HepG2 (cell line): ENCODE data around the gene DCST2. TPM values are rescaled to one million over a fixed set of nuclear protein-coding genes. Genes with fewer than 3 reads are reported as not detected.

Source experiments
- AKAP8 ChIP-seq: sonication (generic); formaldehyde crosslinking; IDR thresholded peaks from 2 replicates; pipeline ENCODE4 v1.5.1; 2020; ENCODE audit warnings: mild to moderate bottlenecking, missing genetic modification reagents
- ATF7-NPFF ChIP-seq: sonication (generic); formaldehyde crosslinking; IDR thresholded peaks from 2 replicates; pipeline ENCODE4 v1.8.1; 2023; ENCODE audit warnings: mild to moderate bottlenecking, low read depth, missing genetic modification reagents, moderate library complexity
- BORCS8-MEF2B ChIP-seq: sonication (generic); formaldehyde crosslinking; IDR thresholded peaks from 2 replicates; pipeline ENCODE4 v1.8.0; 2022; ENCODE audit warnings: mild to moderate bottlenecking, missing genetic modification reagents
- HES4 ChIP-seq: sonication (generic); formaldehyde crosslinking; IDR thresholded peaks from 2 replicates; pipeline ENCODE4 v1.9.0; 2021; ENCODE audit warnings: mild to moderate bottlenecking, missing genetic modification reagents, borderline replicate concordance
- HIVEP1 ChIP-seq: sonication (generic); formaldehyde crosslinking; IDR thresholded peaks from 2 replicates; pipeline ENCODE4 v1.4.0; 2020; ENCODE audit warnings: mild to moderate bottlenecking, missing genetic modification reagents
- HMG20B ChIP-seq: conservative IDR thresholded peaks from 2 replicates; pipeline ENCODE4 v1.6.1; 2016; ENCODE audit warnings: missing genetic modification reagents, missing compliant biosample characterization
- HNRNPL ChIP-seq: fragments of 200-400 bp; formaldehyde crosslinking; IDR thresholded peaks from 2 replicates; pipeline ENCODE4 v1.6.1; 2017; ENCODE audit warnings: mild to moderate bottlenecking, low read depth, low read length
- KAT8 ChIP-seq: IDR thresholded peaks from 2 replicates; pipeline ENCODE4 v1.6.1; 2016; ENCODE audit warnings: missing genetic modification reagents, missing compliant biosample characterization
- MTF2 ChIP-seq: sonication (generic); formaldehyde crosslinking; IDR thresholded peaks from 2 replicates; pipeline ENCODE4 v1.5.0; 2020; ENCODE audit warnings: missing genetic modification reagents, borderline replicate concordance
- NFKB2 ChIP-seq: sonication (generic); formaldehyde crosslinking; IDR thresholded peaks from 2 replicates; pipeline ENCODE4 v1.4.0; 2020; ENCODE audit warnings: missing genetic modification reagents, borderline replicate concordance
- NFRKB ChIP-seq: fragments of 450-650 bp; IDR thresholded peaks from 2 replicates; pipeline ENCODE4 v1.6.1; 2017
- RBM39 ChIP-seq: fragments of 200-400 bp; formaldehyde crosslinking; IDR thresholded peaks from one replicate; pipeline ENCODE4 v1.6.1; 2018; ENCODE audit warnings: antibody characterized with exemption, mild to moderate bottlenecking, low read depth, low read length; ENCODE audit not compliant: poor library complexity, severe bottlenecking
- SKI ChIP-seq: fragments of 450-650 bp; IDR thresholded peaks from one replicate; pipeline ENCODE4 v1.6.1; 2018; ENCODE audit warnings: mild to moderate bottlenecking; ENCODE audit not compliant: partially characterized antibody
- SP2 ChIP-seq: sonication (generic); formaldehyde crosslinking; IDR thresholded peaks from 2 replicates; pipeline ENCODE4 v1.5.1; 2020; ENCODE audit warnings: mild to moderate bottlenecking, missing genetic modification reagents
- SRSF4 ChIP-seq: fragments of 200-400 bp; formaldehyde crosslinking; IDR thresholded peaks from one replicate; pipeline ENCODE4 v1.6.1; 2018; ENCODE audit warnings: mild to moderate bottlenecking, low read depth, low read length, moderate library complexity; ENCODE audit not compliant: poor library complexity, severe bottlenecking
- TEAD3 ChIP-seq: optimal IDR thresholded peaks from 2 replicates; pipeline ENCODE3; 2016; ENCODE audit warnings: borderline replicate concordance
- ZFAT ChIP-seq: sonication (generic); formaldehyde crosslinking; conservative IDR thresholded peaks from 2 replicates; pipeline ENCODE4 v1.8.1; 2023; ENCODE audit warnings: missing genetic modification reagents, inconsistent platforms
- ZFP82 ChIP-seq: sonication (generic); formaldehyde crosslinking; IDR thresholded peaks from 2 replicates; pipeline ENCODE4 v1.5.1; 2020; ENCODE audit warnings: mild to moderate bottlenecking, missing genetic modification reagents, borderline replicate concordance
- ZMYM2 ChIP-seq: sonication (generic); formaldehyde crosslinking; IDR thresholded peaks from 2 replicates; pipeline ENCODE4 v1.8.0; 2022; ENCODE audit warnings: mild to moderate bottlenecking, missing genetic modification reagents
- ZNF256 ChIP-seq: sonication (generic); formaldehyde crosslinking; conservative IDR thresholded peaks from 2 replicates; pipeline ENCODE4 v1.4.0; 2020; ENCODE audit warnings: missing genetic modification reagents
- ZNF546 ChIP-seq: sonication (generic); formaldehyde crosslinking; conservative IDR thresholded peaks from 2 replicates; pipeline ENCODE4 v1.8.1; 2023; ENCODE audit warnings: mild to moderate bottlenecking, missing genetic modification reagents
- ZNF703 ChIP-seq: sonication (generic); formaldehyde crosslinking; IDR thresholded peaks from 2 replicates; pipeline ENCODE4 v1.5.1; 2020; ENCODE audit warnings: missing genetic modification reagents, mild to moderate bottlenecking, moderate library complexity, borderline replicate concordance
- polyA plus RNA-seq, 8 experiments: library from polyadenylated mRNA; depleted of rRNA in 3 of 8; stranded (reverse) in 7 of 8; unstranded in 1 of 8; fragments of >200 nt; fragmentation: Illumina TruSeq in 4 of 8; extraction: Trizol in 4 of 8; gene quantifications; 2 replicates each; pipeline versions ENCODE4 v1.2.1 to v1.2.3, GENCODE V29; 2011 to 2016; ENCODE audit warnings: low read depth in 4 of 8, missing spikeins in 1 of 8, mixed read lengths in 1 of 8; ENCODE audit not compliant: insufficient read depth in 1 of 8
- total RNA-seq, 5 experiments: library from RNA; depleted of rRNA; stranded (reverse); fragments of >200 nt; fragmentation: Illumina TruSeq; extraction: Trizol; gene quantifications; 2 replicates each; pipeline ENCODE4 v1.2.3, GENCODE V29; 2016; ENCODE audit warnings: low read depth in 1 of 5
- TF ChIP-seq, protein P1 (sequence below): sonication (generic); formaldehyde crosslinking; IDR thresholded peaks from 2 replicates; pipeline ENCODE4 v1.4.0; 2020; ENCODE audit warnings: missing genetic modification reagents
- TF ChIP-seq, protein P2 (sequence below): sonication (generic); formaldehyde crosslinking; IDR thresholded peaks from 2 replicates; pipeline ENCODE4 v1.4.0; 2020; ENCODE audit warnings: missing genetic modification reagents
- TF ChIP-seq, protein P3 (sequence below): IDR thresholded peaks from 2 replicates; pipeline ENCODE4 v1.6.1; 2018; ENCODE audit warnings: missing genetic modification reagents, mild to moderate bottlenecking, missing compliant biosample characterization
- TF ChIP-seq, protein P4 (sequence below): sonication (generic); formaldehyde crosslinking; IDR thresholded peaks from 2 replicates; pipeline ENCODE4 v1.5.0; 2020; ENCODE audit warnings: missing genetic modification reagents, mild to moderate bottlenecking, borderline replicate concordance

Gene DCST2
- total and polyA plus RNA-seq, 2 of the 13 experiments (the other 11 are each of a cell fraction or from before 2014, with no cell fraction given), result 0.74 TPM; not detected in 1

DNA sequence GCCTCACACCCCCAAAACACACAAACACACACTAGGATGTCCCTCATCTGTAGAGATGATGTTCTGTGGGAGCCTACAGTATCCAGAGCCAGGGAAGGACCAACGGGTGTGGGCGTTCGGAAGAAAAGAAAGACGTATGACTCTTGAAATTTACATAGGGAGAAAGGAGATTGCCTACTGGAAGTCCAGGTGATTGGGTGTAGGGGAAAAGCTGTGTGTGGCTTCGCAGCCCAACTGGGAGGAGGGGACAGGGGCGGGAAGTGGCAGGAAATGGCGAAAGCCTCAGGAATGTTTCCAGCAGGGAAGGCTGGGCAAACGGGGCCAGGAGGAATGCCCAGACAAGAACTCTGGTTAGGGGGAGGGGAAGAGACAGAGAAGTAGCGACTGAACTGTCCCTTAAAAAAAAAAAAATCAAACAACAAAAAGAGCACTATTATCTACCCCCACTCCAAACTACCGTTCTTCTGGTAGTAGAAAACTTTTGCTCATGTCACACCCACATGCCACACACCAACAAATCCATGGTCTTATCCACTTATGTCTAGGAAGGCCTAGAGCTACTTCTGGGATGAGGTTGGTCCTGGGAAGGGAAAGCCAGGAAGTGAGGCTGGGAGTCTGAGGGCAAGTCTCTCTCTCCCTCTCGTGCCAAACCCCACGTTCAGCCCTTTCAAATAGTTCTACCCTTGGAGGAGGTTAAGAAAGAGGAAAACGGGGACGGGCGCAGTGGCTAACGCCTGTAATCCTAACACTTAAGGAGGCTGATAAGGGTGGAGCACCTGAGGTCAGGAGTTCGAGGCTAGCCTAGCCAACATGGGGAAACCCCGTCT is 60.9 kb downstream of the DCST2 start (continued):
- TF ChIP-seq NFKB2 (CRISPR knock-in tag) (no peak), ZFP82 (CRISPR knock-in tag) (0 out of 2 replicates have a peak, but pooled peaks have one; percentile 51), RBM39 (no peak), SKI (peak; percentile 28), ZFAT (CRISPR knock-in tag) (no peak), MTF2 (CRISPR knock-in tag) (no peak), AKAP8 (CRISPR knock-in tag) (no peak), ZNF256 (CRISPR knock-in tag) (0 out of 2 replicates have a peak, but pooled peaks have one; percentile 32), ZNF546 (CRISPR knock-in tag) (no peak), HMG20B (0 out of 2 replicates have a peak, but pooled peaks have one; percentile 32), TEAD3 (peak; percentile 97), HNRNPL (no peak), ATF7-NPFF (CRISPR knock-in tag) (no peak), ZNF703 (CRISPR knock-in tag) (no peak), SRSF4 (no peak), HIVEP1 (peak; percentile 9; the same call in 1 of the 2 replicates), SP2 (CRISPR knock-in tag) (no peak), BORCS8-MEF2B (CRISPR knock-in tag) (0 out of 2 replicates have a peak, but pooled peaks have one; percentile 31), NFRKB (no peak), KAT8 (CRISPR knock-in tag) (peak; percentile 59; the same call in 1 of the 2 replicates), ZMYM2 (CRISPR knock-in tag) (no peak), HES4 (CRISPR knock-in tag) (no peak)
- TF ChIP-seq, protein P1, sequence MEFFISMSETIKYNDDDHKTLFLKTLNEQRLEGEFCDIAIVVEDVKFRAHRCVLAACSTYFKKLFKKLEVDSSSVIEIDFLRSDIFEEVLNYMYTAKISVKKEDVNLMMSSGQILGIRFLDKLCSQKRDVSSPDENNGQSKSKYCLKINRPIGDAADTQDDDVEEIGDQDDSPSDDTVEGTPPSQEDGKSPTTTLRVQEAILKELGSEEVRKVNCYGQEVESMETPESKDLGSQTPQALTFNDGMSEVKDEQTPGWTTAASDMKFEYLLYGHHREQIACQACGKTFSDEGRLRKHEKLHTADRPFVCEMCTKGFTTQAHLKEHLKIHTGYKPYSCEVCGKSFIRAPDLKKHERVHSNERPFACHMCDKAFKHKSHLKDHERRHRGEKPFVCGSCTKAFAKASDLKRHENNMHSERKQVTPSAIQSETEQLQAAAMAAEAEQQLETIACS (CRISPR knock-in tag), result no peak
- TF ChIP-seq, protein P2, sequence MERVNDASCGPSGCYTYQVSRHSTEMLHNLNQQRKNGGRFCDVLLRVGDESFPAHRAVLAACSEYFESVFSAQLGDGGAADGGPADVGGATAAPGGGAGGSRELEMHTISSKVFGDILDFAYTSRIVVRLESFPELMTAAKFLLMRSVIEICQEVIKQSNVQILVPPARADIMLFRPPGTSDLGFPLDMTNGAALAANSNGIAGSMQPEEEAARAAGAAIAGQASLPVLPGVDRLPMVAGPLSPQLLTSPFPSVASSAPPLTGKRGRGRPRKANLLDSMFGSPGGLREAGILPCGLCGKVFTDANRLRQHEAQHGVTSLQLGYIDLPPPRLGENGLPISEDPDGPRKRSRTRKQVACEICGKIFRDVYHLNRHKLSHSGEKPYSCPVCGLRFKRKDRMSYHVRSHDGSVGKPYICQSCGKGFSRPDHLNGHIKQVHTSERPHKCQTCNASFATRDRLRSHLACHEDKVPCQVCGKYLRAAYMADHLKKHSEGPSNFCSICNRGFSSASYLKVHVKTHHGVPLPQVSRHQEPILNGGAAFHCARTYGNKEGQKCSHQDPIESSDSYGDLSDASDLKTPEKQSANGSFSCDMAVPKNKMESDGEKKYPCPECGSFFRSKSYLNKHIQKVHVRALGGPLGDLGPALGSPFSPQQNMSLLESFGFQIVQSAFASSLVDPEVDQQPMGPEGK (CRISPR knock-in tag), result peak; percentile 87
- TF ChIP-seq, protein P3, sequence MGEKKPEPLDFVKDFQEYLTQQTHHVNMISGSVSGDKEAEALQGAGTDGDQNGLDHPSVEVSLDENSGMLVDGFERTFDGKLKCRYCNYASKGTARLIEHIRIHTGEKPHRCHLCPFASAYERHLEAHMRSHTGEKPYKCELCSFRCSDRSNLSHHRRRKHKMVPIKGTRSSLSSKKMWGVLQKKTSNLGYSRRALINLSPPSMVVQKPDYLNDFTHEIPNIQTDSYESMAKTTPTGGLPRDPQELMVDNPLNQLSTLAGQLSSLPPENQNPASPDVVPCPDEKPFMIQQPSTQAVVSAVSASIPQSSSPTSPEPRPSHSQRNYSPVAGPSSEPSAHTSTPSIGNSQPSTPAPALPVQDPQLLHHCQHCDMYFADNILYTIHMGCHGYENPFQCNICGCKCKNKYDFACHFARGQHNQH (CRISPR knock-in tag), result no peak
- TF ChIP-seq, protein P4, sequence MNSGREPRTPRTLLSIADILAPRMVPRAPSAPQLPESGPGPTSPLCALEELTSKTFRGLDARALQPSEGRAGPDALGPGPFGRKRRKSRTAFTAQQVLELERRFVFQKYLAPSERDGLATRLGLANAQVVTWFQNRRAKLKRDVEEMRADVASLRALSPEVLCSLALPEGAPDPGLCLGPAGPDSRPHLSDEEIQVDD, result no peak
